GM18526 (cell line): Measurements from ENCODE around the gene BSCL2.

Experiments used
- POLR2A ChIP-seq: IDR thresholded peaks from 3 replicates; pipeline ENCODE4 v1.6.1; 2011; ENCODE audit not compliant: insufficient read length; ENCODE audit errors: extremely low read depth

The BSCL2 gene

DNA sequence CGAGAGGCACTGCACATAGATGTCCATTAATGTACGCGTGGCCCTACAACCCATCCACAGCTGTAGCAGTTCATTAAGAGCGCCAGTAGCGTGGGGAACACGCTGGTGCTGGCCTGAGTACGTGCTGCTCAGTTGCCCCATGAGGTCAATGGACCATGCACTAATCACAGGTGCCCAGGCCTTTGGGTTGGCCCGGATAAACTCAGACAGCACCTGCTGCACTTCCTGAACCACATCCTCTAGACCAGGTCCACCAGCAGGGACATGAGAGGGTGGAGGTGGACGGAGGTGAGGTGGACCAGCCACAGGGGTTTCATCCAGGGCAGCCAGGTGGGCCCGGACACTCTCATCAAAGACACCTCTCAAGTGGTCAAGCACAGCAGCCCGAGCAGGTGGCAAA lies 57.7 kb downstream of the BSCL2 start:
- no peak for TF ChIP-seq POLR2A

DNA sequence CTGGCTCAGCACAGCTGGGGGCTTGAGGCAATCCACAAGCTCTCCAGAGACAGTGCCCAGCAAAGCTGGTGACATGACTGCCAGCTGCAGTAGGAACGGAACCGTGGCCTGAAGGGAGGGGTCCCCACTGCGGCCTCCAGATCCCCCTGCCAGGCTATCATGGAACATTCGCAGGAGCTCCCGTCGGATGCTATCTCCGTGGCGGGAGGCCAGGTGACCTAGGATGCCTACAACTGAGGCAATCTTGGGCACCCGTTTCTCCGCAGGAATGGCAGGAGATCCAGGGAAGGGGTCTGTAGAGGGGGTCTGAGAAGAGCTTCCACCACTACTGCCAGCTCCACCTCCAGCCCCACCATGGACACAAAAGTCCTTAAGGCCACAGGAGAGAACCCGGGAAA lies 58.3 kb downstream of the BSCL2 start:
- no peak for TF ChIP-seq POLR2A

DNA sequence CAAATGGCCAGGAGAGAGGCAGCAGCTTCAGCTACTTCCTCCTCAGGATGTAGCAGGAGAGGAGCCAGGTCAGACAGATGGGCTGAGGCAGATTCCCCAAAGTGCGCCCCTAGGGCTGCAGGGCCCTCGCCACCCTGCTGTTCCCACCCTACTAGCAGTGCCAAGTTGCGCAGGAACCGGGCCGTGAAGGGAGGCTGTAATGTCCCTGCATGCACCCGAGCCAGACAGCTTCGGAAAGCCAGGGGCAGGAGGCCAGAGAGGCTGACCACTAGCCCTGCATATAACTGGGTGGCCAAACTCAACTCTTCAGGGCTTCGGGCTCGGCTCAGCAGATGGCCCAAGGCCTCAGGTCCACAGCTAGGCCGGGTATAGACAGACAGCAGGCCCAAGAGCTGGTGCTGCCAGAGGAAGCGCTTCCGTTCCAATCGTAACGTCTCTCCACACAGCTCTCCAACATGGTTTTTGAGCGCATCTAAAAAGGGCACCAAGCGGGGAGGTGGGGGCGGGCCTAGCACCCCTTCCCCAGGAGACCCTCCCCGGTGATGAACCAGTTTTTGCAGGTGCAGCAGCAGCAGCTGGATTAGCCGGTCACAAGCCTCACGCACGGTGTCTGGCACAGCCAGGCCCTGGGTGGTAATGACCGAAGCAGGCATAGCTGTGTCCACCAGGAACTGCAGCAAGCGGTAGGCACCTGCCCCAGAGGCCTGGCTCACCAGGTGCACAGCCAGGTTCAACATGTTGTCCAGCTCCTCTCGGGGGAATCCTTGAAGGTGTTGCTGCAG lies 58.8 kb downstream of the BSCL2 start:
- no peak for TF ChIP-seq POLR2A

DNA sequence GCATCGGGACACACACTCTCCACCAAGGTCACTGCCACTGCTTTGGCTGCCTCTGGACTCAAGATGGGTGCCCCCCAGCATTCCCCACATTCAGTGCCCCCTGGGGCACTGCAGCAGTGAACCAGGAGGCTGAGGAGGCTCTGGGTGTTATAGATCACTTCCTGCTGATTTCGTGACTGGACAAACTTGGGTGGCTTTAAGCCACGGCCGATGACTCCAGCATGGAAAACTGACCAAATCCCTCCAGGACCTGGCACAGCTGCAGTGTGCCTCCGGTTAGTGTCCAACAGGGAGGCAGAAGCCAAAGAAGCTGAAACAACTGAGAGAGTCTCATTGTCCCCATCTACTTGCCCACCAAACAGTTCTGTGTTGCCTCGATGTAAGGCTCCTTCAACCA lies 59.6 kb downstream of the BSCL2 start:
- TF ChIP-seq POLR2A, result no peak

DNA sequence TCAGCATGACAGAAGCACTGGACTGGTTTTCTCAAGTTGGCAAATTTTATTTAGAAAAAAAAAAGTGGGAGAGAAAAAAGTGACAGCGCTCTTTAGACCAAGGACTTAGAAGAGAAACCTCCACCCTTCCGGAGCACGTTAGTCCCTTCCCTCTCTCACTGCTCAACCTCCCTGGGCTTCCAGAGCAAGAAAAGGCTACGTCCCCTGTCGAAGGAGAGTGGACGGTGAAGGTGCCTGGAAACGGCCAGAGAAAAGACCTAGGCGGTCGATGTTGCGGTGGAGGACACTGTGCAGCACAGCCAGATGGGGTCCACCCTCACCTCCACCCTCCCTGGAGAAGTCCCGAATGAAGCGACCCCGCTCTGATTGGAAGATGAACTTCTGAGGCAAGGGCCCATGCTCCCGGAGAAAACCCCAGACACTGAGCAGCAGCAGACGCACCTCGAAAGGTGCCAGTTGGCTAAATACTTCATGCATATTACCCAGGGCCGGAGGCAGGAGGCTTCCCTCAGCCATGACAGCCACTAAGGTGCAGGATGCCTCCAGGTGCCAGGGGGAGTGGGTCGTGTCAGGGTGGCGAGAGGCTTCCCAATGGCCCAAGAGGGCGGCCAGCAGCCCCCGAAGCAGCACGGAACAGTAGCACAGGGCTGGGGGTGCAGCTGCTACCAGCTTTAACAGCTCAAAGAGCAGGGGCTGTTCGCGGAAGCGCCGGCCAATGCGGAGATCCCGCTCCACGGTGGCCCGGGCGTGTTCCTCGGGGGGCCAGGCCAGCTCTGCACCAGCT lies 60.2 kb downstream of the BSCL2 start:
- no peak for TF ChIP-seq POLR2A

DNA sequence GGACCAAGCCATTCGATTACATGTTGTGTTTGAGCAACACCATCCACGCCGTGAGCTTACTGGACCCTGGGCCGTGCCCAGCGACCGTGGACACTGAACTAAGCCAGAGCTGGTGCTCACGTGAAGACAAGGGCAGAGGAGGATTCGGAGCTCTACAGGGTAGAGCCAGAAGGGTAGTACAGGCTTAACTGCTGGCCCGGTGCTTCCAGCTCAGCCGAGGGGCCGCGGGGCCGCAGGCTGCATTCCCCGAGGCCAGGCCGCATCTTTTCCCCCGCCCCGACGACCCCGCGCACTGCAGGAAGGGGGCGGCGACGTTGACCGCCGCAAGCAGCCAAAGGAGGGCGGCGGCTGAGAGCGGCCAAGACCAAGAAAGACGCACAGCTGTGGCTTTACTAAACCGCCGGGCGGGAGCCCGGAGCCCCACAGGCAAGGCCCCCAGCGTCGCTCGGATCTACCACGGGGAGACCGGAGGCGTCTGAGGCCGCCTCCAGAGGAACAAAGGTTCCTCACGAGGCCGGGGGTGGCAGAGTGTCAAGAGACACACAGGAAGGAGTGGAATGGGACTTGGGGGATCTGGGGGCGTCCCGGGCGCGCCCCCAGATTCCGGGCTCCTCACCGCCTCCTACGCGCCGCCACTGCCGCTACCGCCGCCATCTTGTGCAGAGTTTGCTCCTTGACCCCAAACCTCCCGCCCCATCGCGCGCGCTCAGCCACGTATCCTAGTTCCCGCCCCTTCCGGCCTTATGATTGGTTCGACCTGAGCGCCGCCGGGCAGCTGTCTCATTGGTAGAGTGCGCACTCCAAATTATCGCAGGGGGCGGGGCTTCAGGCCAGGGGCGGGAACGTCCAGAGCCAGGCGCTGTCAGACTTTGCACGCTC lies 61.0 kb downstream of the BSCL2 start, which contains the start of gene GANAB:
Gene GANAB, minus strand, starts transcription at position 668 of the 879 bp plus-strand sequence. Its CDS starts 14 bp downstream, at position 654.
- TF ChIP-seq POLR2A, result peak; percentile 90

DNA sequence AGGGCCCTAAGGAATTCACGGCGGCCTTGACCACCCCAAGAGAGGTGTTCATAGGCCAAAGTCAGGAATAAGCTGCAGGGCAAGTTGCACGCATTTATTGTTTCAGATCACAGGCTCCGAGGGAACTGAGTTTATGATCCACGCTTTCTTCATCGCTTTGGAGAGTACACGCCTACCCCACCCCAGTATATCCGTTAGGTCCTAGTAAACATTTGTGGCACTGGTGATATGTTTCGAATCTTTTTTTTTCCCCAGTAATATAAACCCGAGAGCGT lies 61.6 kb downstream of the BSCL2 start:
- no peak for TF ChIP-seq POLR2A

DNA sequence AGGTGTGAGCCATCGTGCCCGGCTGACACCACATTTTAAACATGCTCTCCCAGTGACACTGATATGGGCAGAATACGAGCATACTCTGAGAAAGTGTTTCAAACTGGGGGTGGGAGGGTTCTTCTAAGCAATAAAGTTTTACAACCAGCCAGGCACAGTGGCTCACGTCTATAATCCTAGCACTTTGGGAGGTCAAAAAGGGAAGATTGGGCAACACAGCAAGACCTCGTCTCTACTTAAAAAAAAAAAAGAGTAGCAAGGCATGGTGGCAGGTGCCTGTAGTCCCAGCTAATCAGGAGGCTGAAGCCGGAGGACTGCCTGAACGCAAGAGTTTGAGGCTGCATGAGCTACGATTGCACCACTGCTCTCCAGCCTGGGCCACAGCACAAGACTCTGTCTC lies 63.0 kb downstream of the BSCL2 start:
- TF ChIP-seq POLR2A, result no peak
